Keratinocyte (primary cell): ENCODE measurements around the gene SCAPER. TPM values are rescaled to one million over a fixed set of nuclear protein-coding genes. Genes with fewer than 3 reads are reported as not detected.
A peak's percentile ranks its signal among the peaks of the same experiment; 100 is the strongest.

Experiments
- DNase-seq: peaks from one replicate; pipeline ENCODE4 v3.0.0-alpha.2; 2011; ENCODE audit warnings: low read depth, missing footprints, low spot score
- FAIRE-seq: peaks from 2 replicates; lab custom pipeline; 2011; peaks lifted over from hg19 to GRCh38; lab: Jason Lieb, UNC
- H2AFZ ChIP-seq: 2 replicates; pipeline ENCODE4 v1.6.0; 2012; ENCODE audit warnings: low read length, control low read depth, inconsistent platforms; ENCODE audit not compliant: control insufficient read depth
- H3K27ac ChIP-seq: 2 replicates; pipeline ENCODE4 v1.5.1; 2011; ENCODE audit warnings: low read length; ENCODE audit not compliant: control insufficient read depth, insufficient read depth
- H3K27me3 ChIP-seq: 3 replicates; pipeline ENCODE4 v1.6.0; 2011; ENCODE audit warnings: low read length; ENCODE audit not compliant: control insufficient read depth, insufficient read depth; ENCODE audit errors: extremely low read depth
- H3K36me3 ChIP-seq, 2 experiments: 2 replicates in 1 of 2; 3 replicates in 1 of 2; pipeline ENCODE4 v1.5.1; 2011; ENCODE audit warnings: low read length in 2 of 2, mild to moderate bottlenecking in 1 of 2; ENCODE audit not compliant: control insufficient read depth in 2 of 2, insufficient read depth in 2 of 2; ENCODE audit errors: extremely low read depth in 1 of 2
- H3K4me1 ChIP-seq: 3 replicates; pipeline ENCODE4 v1.5.1; 2011; ENCODE audit warnings: low read length; ENCODE audit not compliant: control insufficient read depth, insufficient read depth; ENCODE audit errors: extremely low read depth
- H3K4me2 ChIP-seq: 3 replicates; pipeline ENCODE4 v1.6.0; 2011; ENCODE audit warnings: low read depth, low read length; ENCODE audit not compliant: control insufficient read depth, insufficient read depth; ENCODE audit errors: extremely low read depth
- H3K4me3 ChIP-seq, 3 experiments: fragments of 200-600 bp in 1 of 3; sonication (generic) in 1 of 3; 2 replicates in 2 of 3; 3 replicates in 1 of 3; pipeline ENCODE4 v1.5.1; 2011 to 2016; ENCODE audit warnings: low read length in 3 of 3, mild to moderate bottlenecking in 3 of 3, control low read depth in 2 of 3, inconsistent platforms in 1 of 3, low read depth in 1 of 3, mixed read lengths in 1 of 3, mixed run types in 1 of 3, moderate library complexity in 1 of 3; ENCODE audit not compliant: control insufficient read depth in 2 of 3, insufficient read depth in 2 of 3; ENCODE audit errors: extremely low read depth in 1 of 3
- H3K79me2 ChIP-seq: 2 replicates; pipeline ENCODE4 v1.6.0; 2012; ENCODE audit warnings: low read length; ENCODE audit not compliant: control insufficient read depth, insufficient read depth
- H3K9ac ChIP-seq: 3 replicates; pipeline ENCODE4 v1.6.0; 2011; ENCODE audit warnings: low read length; ENCODE audit not compliant: control insufficient read depth, insufficient read depth; ENCODE audit errors: extremely low read depth
- H3K9me1 ChIP-seq: 3 replicates; pipeline ENCODE4 v1.6.0; 2011; ENCODE audit warnings: low read length; ENCODE audit not compliant: control insufficient read depth, insufficient read depth; ENCODE audit errors: extremely low read depth
- H3K9me3 ChIP-seq: 2 replicates; pipeline ENCODE4 v1.5.1; 2012; ENCODE audit warnings: low read depth, low read length; ENCODE audit not compliant: control insufficient read depth
- H4K20me1 ChIP-seq: 3 replicates; pipeline ENCODE4 v1.6.0; 2011; ENCODE audit warnings: low read length; ENCODE audit not compliant: control insufficient read depth, insufficient read depth; ENCODE audit errors: extremely low read depth
- EZH2 ChIP-seq: IDR thresholded peaks from one replicate; pipeline ENCODE4 v1.6.1; 2012; ENCODE audit warnings: inconsistent platforms, mild to moderate bottlenecking, low read length, moderate library complexity
- dilution Hi-C: fragments of 300-500 bp; cut with MboI; formaldehyde crosslinking; loops from one replicate; pipeline ENCODE4 v1.7.0; 2020; ENCODE audit warnings: low sequenced_read_pairs; ENCODE audit not compliant: extremely low pct_ligation_motif_present
- polyA plus RNA-seq, 5 experiments: library from polyadenylated mRNA; depleted of rRNA in 3 of 5; stranded (reverse) in 3 of 5; stranded (forward) in 1 of 5; unstranded in 1 of 5; fragments of >200 nt; gene quantifications; 1 replicate in 1 of 5; 2 replicates in 3 of 5; 3 replicates in 1 of 5; pipeline versions ENCODE4 v1.2.1 to v1.2.3, GENCODE V29; 2011 to 2012; ENCODE audit warnings: missing spikeins in 2 of 5, low read depth in 1 of 5, low replicate concordance in 1 of 5
- TF ChIP-seq, protein P1 (sequence below), 3 experiments: IDR thresholded peaks in 1 of 3; conservative IDR thresholded peaks in 1 of 3; optimal IDR thresholded peaks in 1 of 3; 2 replicates in 2 of 3; 3 replicates in 1 of 3; pipeline versions ENCODE3 to v1.5.1; 2011; ENCODE audit warnings: low read length in 3 of 3, mild to moderate bottlenecking in 3 of 3, moderate library complexity in 2 of 3, control low read depth in 1 of 3, inconsistent platforms in 1 of 3; ENCODE audit not compliant: insufficient read depth in 2 of 3; ENCODE audit errors: extremely low read depth in 1 of 3

Gene SCAPER
- polyA plus RNA-seq, 1 donor (not counting 4 experiments of a cell fraction or from before 2014, with no cell fraction given) = 5.2 TPM

DNA sequence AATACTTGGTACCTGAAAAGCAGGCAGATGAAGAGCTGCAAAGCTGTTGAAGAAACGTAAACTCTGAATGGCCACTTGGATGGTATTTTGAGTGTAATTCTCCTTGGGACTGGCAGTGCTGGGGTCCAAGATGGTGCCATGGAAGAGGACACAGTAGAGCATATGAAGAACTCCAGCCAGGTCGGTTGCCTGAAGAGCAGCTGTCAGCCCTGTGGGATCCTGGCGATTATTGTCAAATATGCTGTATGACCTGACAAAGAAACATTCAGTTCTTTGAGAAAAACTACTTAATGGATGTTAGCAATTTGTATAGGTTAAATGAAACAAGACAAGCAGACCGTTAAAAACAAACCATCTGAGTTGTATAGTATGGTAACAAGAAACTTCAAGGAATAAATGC is 523.8 kb downstream of the SCAPER start:
- Histone ChIP-seq H2AFZ (no peak overlapping the region), H3K4me2 (no peak overlapping the region), H3K36me3 (no peaks in the 10 kb centered on the region), H3K4me3 (no peak overlapping the region), H3K9ac (no peak overlapping the region), H3K4me1 (no peaks in the 10 kb centered on the region), H3K27ac (no peak overlapping the region), H3K27me3 (no peaks in the 10 kb centered on the region), H3K9me1 (no peaks in the 10 kb centered on the region), H4K20me1 (no peaks in the 10 kb centered on the region), H3K9me3 (no peaks in the 10 kb centered on the region), H3K79me2 (no peaks in the 10 kb centered on the region)
- TF ChIP-seq EZH2 = no peak
- TF ChIP-seq, protein P1, sequence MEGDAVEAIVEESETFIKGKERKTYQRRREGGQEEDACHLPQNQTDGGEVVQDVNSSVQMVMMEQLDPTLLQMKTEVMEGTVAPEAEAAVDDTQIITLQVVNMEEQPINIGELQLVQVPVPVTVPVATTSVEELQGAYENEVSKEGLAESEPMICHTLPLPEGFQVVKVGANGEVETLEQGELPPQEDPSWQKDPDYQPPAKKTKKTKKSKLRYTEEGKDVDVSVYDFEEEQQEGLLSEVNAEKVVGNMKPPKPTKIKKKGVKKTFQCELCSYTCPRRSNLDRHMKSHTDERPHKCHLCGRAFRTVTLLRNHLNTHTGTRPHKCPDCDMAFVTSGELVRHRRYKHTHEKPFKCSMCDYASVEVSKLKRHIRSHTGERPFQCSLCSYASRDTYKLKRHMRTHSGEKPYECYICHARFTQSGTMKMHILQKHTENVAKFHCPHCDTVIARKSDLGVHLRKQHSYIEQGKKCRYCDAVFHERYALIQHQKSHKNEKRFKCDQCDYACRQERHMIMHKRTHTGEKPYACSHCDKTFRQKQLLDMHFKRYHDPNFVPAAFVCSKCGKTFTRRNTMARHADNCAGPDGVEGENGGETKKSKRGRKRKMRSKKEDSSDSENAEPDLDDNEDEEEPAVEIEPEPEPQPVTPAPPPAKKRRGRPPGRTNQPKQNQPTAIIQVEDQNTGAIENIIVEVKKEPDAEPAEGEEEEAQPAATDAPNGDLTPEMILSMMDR (optimal IDR thresholded peaks at IDR 0.05 in 1 of 3, IDR thresholded peaks at IDR 0.05 in 1 of 3, conservative IDR thresholded peaks at IDR 0.05 in 1 of 3; ENCODE audit: extremely low read depth in 1 of 3, insufficient read depth in 2 of 3, low read length in 3 of 3) = no peak
- dilution Hi-C loops = no loop called here
- DNase-seq (no peak), FAIRE-seq (no peak)

DNA sequence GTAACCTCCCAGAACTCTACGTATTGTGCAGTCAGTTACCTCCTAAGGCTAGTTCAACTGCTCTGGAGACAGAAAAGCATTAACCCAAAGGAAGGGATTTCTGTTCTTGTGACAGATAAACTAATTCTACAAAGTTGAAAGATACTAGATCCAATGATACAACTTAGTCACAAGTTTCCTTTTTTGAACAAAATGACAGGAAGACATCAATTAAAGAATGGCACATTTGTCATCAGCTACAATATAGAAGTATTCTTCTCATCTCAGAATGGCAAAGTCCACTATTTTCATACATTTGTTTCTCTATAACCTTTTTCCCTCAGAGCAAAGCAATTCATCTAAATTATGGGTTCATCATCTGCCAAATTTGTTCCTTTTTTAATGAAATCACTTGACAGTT is 524.9 kb downstream of the SCAPER start:
- Histone ChIP-seq H3K4me1 (no peaks in the 10 kb centered on the region), H3K4me3 (no peak overlapping the region), H2AFZ (no peak overlapping the region), H3K36me3 (no peaks in the 10 kb centered on the region), H3K27ac (no peak overlapping the region), H4K20me1 (no peaks in the 10 kb centered on the region), H3K9ac (no peak overlapping the region), H3K4me2 (no peak overlapping the region), H3K27me3 (no peaks in the 10 kb centered on the region), H3K79me2 (no peaks in the 10 kb centered on the region), H3K9me3 (no peaks in the 10 kb centered on the region), H3K9me1 (no peaks in the 10 kb centered on the region)
- TF ChIP-seq, protein P1 (optimal IDR thresholded peaks at IDR 0.05 in 1 of 3, IDR thresholded peaks at IDR 0.05 in 1 of 3, conservative IDR thresholded peaks at IDR 0.05 in 1 of 3; ENCODE audit: extremely low read depth in 1 of 3, insufficient read depth in 2 of 3, low read length in 3 of 3) = no peak
- no peak for TF ChIP-seq EZH2
- dilution Hi-C loops = no loop called here
- peak; percentile 39 for FAIRE-seq
- DNase-seq = no peak
